ENCODE data around the gene PPP6R2. TPM values are rescaled to one million over a fixed set of nuclear protein-coding genes. Genes with fewer than 3 reads are reported as not detected.

Gene PPP6R2
- total and polyA plus RNA-seq, 2 of the 8 experiments (the other 6 are each of a cell fraction or from before 2014, with no cell fraction given) = 25.0 to 32.2 TPM

- WGBS, 2 experiments (ENCODE audit: extremely low coverage in 1 of 2, insufficient coverage in 1 of 2, insufficient read length in 1 of 2, insufficient replicate concordance in 2 of 2, low coverage in 1 of 2, low lambda C conversion rate in 2 of 2, missing lambda C conversion rate in 1 of 2) = 41% methylated on average over 23 of the region's 62 CpGs; no CpG with 5 or more reads in 1 of the 2 experiments
- H2AK5ac ChIP-seq (ENCODE audit: low read depth, low read length) = 0 out of 2 replicates have a peak overlapping the region, but pooled peaks have one; percentile 3
- no peaks in the 10 kb centered on the region for H3K9me3 ChIP-seq (ENCODE audit: insufficient read depth in 2 of 2, low read depth in 1 of 2, low read length in 1 of 2)
- DNase-seq (ENCODE audit: low read depth in 1 of 2, low spot score in 2 of 2) (no peak), FAIRE-seq (no peak)
- peak overlapping the region; percentile 82 for H3K56ac ChIP-seq (replicated peaks; ENCODE audit: insufficient read length, low read depth, low read length)
- H3K27me3 ChIP-seq (replicated peaks in 1 of 4; ENCODE audit: control insufficient read depth in 3 of 4, extremely low read depth in 1 of 4, insufficient read depth in 3 of 4, low read length in 3 of 4) = peaks cover 0 to 4% (median 0%) of the 10 kb centered on the region in 4 experiments; a peak in 1 of 7 replicates
- no peak overlapping the region for H4K8ac ChIP-seq (ENCODE audit: extremely low read depth, insufficient read depth, low read length)
- no peaks in the 10 kb centered on the region for H3K36me3 ChIP-seq (ENCODE audit: control insufficient read depth in 2 of 4, insufficient read depth in 4 of 4, low read length in 3 of 4)
- no peak overlapping the region for H3K4ac ChIP-seq (replicated peaks; ENCODE audit: insufficient read length, low read depth, low read length)
- H2BK20ac ChIP-seq (ENCODE audit: low read length) = no peak overlapping the region
- H2BK120ac ChIP-seq (replicated peaks; ENCODE audit: low read depth, low read length) = no peak overlapping the region
- peaks cover 0 to 48% of the 10 kb centered on the region in 2 experiments; a peak in 3 of 4 replicates for H3K79me2 ChIP-seq (ENCODE audit: control insufficient read depth in 1 of 2, insufficient read depth in 2 of 2, low read length in 2 of 2)
- no peak overlapping the region for H3K14ac ChIP-seq (ENCODE audit: insufficient read length)
- peaks cover 29% of the 10 kb centered on the region for H3K79me1 ChIP-seq (ENCODE audit: low read depth, low read length)
- CTCF ChIA-PET (ENCODE audit: partially characterized antibody) = interaction anchor here (0.9 to 9.1 kb wide), 12 partner anchors 9 to 153 kb away, joined by 3 to 60 read pairs (median 5); partner anchors contain the start of gene SCO2
- H3K4me2 ChIP-seq (ENCODE audit: insufficient read depth in 1 of 2, low read depth in 2 of 2, low read length in 2 of 2) = peak overlapping the region; percentile 67 to 81
- H4K20me1 ChIP-seq (replicated peaks in 1 of 2; ENCODE audit: control insufficient read depth in 1 of 2, insufficient read depth in 2 of 2, low read length in 2 of 2) = peaks cover 38 to 46% of the 10 kb centered on the region in 2 experiments
- H3K27ac ChIP-seq (ENCODE audit: low read depth, low read length) = no peak overlapping the region
- H2AFZ ChIP-seq (ENCODE audit: low read length) = no peak overlapping the region
- no peak for TF ChIP-seq CREB1 (IDR thresholded peaks at IDR 0.05)
- TF ChIP-seq BACH1 (IDR thresholded peaks at IDR 0.05; ENCODE audit: low read length) = no peak
- no peak for TF ChIP-seq E2F6 (IDR thresholded peaks at IDR 0.05)
- no peak overlapping the region for H4K91ac ChIP-seq (replicated peaks; ENCODE audit: insufficient read length, low read length)
- H3K4me1 ChIP-seq (replicated peaks in 1 of 4; ENCODE audit: control insufficient read depth in 3 of 4, insufficient read depth in 4 of 4, low read length in 3 of 4) = peaks cover 0 to 29% (median 18%) of the 10 kb centered on the region in 4 experiments; a peak in 6 of 7 replicates
- no peak overlapping the region for H2BK15ac ChIP-seq (ENCODE audit: low read length)
- H3K23ac ChIP-seq (ENCODE audit: insufficient read length) = no peak overlapping the region
- peaks cover 8% of the 10 kb centered on the region; the same call in 1 of the 2 replicates for H3K23me2 ChIP-seq (ENCODE audit: low read depth, low read length)
- no peak overlapping the region for H4K5ac ChIP-seq (ENCODE audit: insufficient read length, low read depth, low read length)
- peak overlapping the region in 3 of 4 experiments; percentile 35 to 58 (median 57); a peak in 4 of 7 replicates for H3K9ac ChIP-seq (replicated peaks in 1 of 4; ENCODE audit: extremely low read depth in 1 of 4, low read depth in 3 of 4, low read length in 3 of 4)
- H2BK5ac ChIP-seq (ENCODE audit: low read depth, low read length) = no peak overlapping the region
- H3K18ac ChIP-seq (ENCODE audit: extremely low read depth, low read length) = no peak overlapping the region
- H2BK12ac ChIP-seq (ENCODE audit: low read depth, low read length) = no peak overlapping the region
- peak overlapping the region; percentile 53 to 84 (median 60) for H3K4me3 ChIP-seq (ENCODE audit: extremely low read depth in 1 of 4, insufficient read depth in 2 of 4, low read depth in 3 of 4, low read length in 4 of 4)
- POLR2A ChIA-PET (ENCODE audit: partially characterized antibody) = interaction anchor here (0.6 to 2.0 kb wide), 7 partner anchors 7 to 146 kb away, joined by 3 to 20 read pairs (median 3); partner anchors contain the start of gene ADM2
These were observed 130.9 kb downstream of the PPP6R2 start for GRCh38 chr22:50473855-50474671.
